ENCODE results near the gene ADGRD2.
"Not testable (repeated sequence)": the region's sequence is repeated elsewhere in the genome, so short reads cannot be mapped to it uniquely, and the experiment has no call there.

Gene ADGRD2, protein sequence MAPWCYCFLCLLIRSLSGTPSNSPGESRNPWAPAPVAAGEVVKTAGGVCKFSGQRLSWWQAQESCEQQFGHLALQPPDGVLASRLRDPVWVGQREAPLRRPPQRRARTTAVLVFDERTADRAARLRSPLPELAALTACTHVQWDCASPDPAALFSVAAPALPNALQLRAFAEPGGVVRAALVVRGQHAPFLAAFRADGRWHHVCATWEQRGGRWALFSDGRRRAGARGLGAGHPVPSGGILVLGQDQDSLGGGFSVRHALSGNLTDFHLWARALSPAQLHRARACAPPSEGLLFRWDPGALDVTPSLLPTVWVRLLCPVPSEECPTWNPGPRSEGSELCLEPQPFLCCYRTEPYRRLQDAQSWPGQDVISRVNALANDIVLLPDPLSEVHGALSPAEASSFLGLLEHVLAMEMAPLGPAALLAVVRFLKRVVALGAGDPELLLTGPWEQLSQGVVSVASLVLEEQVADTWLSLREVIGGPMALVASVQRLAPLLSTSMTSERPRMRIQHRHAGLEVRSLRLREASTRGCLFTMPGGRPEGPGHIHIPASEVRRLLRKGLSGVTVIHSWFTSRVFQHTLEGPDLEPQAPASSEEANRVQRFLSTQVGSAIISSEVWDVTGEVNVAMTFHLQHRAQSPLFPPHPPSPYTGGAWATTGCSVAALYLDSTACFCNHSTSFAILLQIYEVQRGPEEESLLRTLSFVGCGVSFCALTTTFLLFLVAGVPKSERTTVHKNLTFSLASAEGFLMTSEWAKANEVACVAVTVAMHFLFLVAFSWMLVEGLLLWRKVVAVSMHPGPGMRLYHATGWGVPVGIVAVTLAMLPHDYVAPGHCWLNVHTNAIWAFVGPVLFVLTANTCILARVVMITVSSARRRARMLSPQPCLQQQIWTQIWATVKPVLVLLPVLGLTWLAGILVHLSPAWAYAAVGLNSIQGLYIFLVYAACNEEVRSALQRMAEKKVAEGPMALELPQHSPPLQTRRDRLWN

DNA sequence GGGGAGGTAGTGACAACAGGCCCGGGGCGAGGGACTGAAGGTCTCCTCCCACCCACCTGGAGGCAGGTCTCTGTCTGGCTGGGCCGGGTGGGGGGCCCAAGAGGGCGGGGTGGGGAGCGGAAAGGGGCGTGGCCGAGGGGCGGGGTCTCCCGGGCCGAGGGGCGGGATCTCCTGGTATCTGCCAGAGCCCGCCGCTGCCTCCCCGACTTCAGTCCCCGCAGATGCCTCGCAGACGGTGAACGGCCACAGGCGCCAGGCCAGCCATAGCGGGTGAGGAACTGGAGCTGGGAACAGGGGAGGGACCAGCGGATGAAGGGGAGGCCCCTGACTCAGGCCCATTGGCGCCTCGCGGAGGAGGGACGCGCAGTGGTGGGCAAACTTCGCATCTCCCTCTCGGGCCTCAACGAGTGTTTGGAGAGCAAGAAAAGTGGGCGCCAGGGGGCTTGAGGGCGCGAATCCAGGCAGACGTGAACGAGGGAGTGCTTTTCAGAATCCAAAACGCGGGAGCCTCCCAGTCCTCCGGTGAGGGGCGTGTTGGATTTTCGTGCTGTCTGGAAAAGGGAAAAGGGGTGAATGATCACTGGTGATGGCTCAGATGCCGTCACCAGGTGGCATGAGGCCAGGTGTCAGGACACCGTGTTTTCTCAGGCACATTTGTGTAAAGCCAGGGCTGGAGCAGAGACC lies at the start of gene ADGRD2:
TSS of gene ADGRD2 (plus strand) at position 211 of the 684 bp plus-strand sequence. CDS start 1,216 bp downstream, outside the sequence.
- DNase-seq (ENCODE audit: low read depth), result no peak

DNA sequence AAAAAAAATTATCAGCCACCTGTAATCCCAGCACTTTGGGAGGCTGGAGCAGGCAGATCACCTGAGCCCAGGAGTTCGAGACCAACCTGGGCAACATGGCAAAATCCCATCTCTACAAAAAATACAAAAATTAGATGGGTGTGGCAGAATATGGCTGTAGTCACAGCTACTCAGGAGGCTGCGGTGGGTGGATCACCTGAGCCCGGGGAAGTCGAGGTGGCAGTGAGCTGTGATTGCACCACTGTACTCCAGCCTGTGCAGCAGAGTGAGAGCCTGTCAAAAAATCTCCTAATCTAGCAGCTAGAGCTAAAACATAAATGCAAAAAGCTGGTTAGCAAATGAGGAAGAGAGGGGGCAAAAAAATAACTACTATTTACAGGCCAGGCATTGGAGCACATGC lies 47.0 kb upstream of the ADGRD2 start:
- DNase-seq (ENCODE audit: low read depth), result no peak

DNA sequence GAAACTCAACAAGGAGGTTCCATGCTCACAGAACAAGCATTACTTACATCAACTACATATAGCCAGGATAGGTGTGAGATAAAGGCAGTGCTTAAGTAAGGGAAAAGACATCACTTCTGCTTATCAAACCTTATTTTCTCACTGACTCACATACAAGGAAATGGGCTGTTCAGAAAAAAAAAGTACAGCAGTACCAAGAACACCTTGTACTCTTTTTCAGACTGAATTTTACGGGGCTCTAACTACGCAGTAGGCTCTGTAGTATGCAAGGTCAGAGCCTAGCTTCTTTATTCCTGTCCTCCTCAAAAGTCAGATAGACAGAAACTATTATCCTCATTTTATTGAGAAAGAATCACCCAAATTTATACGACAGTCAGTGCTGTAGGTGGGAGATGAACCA lies 40.8 kb upstream of the ADGRD2 start:
- no peak for DNase-seq (ENCODE audit: low read depth)

DNA sequence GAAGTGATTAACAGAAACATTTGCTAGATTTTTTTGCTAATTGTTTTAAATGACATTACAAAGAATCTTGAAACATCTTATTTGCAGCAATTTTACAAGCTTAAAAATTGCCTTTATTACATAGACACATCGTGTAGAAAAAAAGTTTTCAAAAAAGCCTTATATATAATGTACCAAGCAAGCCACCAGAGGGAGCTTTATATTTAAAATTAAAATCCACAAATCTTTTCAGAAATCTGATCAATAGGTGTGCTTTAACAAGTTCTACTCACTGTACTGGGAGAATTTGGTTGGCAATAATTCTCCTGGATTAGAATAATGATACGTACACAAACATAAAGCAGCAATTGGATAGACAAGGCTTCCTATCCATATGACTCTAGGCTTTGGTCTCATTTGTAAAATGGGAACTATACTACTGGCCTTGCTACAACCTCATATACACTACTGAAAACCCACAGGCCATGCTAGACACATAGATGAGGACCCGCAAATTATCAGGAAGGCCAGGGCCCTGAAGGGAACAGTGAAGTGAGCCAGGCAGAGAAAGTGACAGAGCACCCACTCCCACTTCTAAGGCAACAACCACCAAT lies 39.8 kb upstream of the ADGRD2 start:
- no peak for DNase-seq (ENCODE audit: low read depth)

DNA sequence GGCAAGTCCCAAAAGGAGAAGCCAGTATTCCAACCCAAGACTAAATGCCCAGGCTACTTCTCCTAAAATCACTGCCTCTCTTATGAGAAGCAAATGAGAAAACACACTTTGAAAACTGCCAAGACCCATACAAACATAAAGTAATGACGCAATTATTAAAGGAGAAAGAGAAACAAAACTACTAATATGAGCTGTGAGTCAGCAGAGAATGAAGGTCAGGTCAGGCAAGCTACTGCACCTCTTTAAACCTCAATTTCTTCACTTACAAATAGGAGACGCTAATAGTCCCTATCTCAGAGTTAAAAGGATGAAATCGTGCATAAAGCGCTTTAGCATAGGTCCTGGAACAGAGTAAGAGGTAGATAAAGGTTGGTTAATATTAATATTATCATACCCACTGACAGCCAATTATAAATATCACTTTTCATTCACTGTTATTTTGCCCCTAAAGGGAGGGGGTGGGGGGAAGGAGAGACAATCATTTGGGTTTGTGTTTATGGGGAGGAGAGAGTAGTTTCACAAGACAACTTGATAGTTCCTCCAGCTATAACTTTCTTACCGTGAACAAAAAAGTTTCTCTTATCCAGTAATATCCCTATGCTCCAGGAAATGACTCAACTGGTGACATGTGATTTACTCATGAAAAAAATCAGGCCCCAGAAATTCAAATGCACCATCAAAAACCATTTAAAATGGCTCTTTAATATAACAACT lies 38.6 kb upstream of the ADGRD2 start:
- peak; percentile 63 for DNase-seq (ENCODE audit: low read depth)

DNA sequence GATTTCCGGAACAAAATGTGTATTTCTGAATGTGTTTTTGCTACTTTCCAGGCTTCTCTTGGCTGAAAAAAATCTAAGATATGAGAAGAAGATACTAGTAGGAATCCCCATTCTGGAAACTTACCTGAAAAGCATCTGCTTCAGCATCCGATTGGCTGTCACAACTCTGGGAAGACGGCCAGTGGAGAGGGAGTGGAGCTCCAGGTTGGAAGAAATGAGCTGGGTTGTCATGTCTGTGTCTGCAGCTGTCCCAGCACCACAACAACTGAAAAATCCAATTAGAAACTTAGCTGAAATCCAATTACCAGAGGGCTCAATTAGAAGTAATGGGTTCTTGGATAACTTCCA lies 38.0 kb upstream of the ADGRD2 start:
- no peak for DNase-seq (ENCODE audit: low read depth)

DNA sequence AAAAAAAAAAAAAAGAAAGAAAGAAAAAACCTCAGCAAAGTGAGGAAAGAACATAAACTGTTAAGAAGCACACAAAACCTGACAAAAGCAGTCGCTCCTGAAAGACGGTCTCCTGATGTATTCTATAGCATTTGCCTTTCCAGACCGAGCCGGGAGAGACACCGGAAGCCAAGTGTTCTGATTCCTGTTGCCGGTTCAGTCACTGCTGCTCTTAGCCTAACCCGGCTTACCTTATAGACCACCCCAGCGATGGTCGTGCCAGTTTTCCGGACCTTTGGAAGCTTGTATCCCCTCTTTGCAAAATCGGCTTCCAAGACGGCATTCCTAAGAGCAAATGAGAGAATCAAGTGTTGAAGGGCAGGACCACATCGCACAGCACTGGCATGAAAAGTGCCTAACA lies 35.6 kb upstream of the ADGRD2 start:
- DNase-seq (ENCODE audit: low read depth), result no peak

DNA sequence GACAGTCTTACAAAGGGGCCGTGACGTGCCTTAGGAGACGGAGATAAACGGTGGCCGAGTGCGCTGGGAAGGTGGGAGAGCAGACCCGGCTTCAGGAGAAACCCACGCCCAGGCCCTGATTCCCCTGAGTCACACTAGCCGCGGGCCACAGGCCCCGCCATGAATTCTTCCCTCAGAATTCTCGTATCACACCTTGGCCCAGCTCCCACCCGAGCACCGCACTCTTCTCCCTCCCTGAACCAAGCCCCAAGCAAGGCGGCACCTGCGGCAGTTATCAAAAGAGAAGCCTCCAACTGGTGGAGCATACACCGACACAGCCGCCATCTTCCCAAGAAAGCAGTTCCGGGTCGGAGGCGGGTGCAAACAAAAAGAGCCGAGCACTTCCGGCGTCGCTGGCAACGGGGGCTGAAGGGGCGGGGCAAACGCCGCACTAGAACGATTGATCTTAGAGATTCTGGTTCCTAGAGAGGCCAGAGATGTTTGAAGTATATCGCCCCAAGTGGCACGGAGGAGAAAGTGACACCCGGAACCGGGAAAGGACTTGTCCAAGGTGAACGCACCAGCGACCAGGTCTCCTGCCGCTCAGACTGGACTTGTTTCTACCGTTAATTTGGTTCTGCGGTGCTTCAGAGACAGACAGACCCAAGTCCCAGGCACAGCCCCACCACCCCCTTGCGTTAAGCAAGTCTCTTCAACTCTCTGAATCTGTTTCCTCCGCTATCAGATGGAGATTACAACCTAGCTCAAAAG lies 35.0 kb upstream of the ADGRD2 start, which contains the start of gene PSMB7:
TSS of gene PSMB7 (minus strand) at position 341 of the 750 bp plus-strand sequence. CDS start at position 324, 17 bp downstream.
- DNase-seq (ENCODE audit: low read depth), result peak; percentile 93

DNA sequence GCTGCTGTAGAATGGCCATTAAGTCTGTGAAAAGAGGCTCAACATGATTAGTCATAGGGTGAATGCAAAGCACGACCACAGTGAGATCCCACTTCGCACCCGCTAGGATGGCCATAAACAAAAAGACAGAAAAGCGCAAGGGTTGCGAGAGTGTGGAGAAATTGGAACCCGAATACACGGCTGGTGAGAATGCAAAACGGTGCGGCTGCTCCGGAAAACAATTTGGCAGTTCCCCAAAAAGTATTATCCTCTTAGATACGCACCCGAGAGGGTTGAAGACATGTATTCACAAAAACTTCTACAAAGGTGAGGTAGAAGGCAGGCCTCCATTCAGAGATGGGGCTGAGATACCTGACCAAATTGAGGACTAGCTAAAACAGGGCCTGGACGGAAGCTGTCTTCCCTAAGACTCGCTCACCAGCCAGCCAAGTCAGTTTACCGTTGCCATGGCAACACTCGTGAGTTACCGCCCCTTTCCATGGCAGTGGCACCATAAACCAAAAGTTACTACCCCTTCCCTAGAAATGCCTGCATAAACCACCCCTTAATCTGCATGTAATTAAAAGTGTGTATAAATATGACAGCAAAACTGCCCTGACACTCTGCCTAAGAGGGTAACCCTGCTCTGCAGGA lies 34.3 kb upstream of the ADGRD2 start:
- no peak for DNase-seq (ENCODE audit: low read depth)

DNA sequence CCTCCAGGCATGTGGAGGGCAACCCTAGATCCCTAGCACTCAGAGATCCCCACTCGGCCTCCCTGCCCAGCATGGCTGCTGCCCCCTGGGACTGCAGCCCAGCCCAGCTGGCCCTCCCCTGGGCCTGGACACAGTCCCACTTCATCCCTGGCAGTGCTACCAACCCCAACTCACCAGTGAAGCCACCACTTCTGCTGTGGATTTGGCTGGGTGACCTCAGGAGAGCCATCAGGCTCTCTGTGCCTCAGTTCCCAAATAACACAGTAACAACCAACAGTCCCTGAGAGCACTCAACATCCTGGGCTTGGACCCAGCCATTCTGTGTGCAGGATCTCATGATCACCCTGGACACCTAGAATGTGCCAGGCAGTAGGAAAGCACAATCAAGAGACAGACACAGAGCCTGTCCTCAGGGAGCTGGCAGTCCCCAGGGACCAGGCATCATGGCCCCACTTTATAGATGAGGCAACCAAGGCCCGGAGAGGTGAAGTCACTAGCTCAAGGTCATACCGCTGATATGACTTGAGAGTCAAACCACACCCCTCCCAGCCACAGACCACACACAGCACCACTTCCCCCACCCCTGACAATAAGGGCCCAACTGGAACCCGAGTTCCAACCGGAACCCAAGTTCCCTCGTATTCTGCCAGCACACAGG lies 30.3 kb upstream of the ADGRD2 start:
- no peak for DNase-seq (ENCODE audit: low read depth)

DNA sequence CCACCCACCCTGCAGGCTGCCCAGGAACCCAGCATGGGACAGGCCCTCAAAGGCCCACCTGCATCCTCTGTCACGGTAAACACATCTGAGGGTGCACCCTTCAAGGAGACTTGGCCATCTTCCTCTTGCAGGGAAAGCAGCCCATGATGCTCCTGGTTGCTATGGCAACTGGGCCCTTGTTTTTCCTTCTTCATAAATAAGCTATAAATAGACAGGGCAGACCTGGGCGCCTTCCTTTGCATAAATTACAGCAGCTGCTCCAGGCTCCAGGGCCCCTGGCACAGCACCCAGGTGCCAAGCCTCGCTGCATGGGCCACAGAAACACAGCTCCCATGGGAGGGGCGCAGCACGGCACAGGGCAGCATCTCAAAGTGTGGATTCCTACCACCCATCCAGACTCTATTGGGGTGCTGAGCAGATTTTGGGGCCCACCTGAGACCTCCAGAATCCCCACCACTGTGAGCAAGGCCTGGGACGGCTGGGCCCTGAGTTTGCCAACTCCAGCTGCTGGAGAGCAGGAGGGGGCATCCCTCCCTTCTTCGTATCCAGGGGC lies 29.2 kb upstream of the ADGRD2 start:
- no peak for DNase-seq (ENCODE audit: low read depth)

DNA sequence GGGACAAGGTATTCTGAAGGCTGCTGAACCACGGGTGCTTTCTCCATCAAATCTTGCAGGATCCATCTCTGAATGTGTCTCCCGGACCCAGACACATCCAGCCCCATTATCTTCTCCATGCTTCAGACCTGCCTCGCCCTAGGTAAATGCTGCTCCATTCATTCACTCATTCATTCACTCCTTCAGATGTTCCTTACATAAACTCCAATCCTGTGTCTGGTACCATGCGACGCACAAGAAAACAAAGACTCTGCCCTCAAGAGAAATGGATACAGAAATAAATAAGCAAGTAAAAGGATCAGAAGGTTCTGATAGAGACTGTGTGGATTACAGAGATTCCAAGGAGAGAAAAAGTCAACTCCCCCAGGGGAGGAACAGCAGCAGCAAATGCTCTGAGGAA lies 27.1 kb upstream of the ADGRD2 start:
- DNase-seq (ENCODE audit: low read depth), result no peak

DNA sequence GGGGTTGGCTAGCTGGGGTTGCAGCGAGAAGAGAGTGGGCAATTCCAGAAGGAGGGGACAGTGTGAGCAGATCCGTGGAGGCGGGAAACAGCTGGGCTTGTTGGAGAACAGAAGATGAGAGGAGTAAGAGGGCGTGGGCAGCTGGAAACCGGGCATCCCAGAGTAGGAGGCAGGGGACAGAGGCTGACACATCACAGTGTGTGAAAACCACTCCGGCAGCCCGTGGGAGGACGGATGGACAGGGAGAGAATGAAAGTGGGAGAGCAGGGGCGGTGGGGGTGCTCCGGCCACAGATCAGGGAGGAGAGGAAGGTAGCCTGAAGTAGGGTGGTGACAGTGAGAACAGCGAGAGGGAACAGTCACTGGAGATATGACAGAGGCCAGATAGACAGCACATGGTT lies 26.7 kb upstream of the ADGRD2 start:
- no peak for DNase-seq (ENCODE audit: low read depth)

DNA sequence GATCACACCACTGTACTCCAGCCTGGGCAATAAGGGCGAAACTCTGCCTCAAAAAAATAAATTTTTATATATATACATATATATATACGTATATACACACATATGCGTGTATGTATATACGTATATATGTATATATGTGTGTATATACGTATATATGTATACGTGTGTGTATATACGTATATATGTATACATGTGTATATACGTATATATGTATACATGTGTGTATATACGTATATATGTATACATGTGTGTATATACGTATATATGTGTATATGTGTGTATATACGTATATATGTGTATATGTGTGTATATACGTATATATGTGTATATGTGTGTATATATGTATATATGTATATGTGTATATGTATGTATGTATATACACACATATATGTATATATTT lies 24.5 kb upstream of the ADGRD2 start:
- not testable (repeated sequence) for DNase-seq (ENCODE audit: low read depth)

DNA sequence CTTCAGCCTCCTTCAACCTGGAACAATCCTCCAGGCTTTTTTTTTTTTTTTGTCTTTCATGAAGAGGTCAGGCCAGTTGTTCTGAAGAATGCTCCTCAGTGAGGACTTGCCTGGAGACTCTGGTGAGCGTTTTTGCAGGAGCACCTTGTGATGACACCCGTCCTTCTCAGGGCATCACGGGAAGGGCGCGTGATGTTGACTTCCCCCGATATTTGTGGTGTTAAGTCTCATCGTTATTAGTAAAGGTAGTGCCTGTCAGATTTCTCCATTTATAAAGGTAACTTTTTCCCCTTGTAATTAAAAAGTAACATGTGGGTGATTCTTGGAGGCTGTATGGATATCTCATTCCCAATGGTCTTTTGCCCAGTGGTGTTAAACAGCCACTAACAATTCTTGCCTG lies 23.9 kb upstream of the ADGRD2 start:
- DNase-seq (ENCODE audit: low read depth), result no peak

DNA sequence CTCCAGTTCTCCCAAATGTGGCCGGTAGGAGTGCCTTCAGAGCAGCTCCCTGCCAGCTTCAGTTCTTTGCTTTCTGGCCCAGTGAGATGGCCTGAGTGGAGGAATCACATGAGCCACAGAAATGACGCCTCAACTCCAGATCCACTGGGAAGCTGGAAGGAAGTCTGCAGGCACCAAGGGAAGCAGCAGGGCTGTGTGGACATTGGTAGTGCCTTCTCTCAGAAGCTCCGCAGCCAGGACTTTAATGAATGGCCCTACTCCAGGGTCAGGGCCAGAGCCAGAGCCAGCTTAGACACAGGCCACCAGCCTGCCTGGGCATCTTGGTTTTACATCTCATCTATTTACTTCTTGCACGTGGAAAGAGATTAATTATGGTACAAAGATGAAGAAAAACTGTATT lies 23.0 kb upstream of the ADGRD2 start:
- DNase-seq (ENCODE audit: low read depth), result no peak

DNA sequence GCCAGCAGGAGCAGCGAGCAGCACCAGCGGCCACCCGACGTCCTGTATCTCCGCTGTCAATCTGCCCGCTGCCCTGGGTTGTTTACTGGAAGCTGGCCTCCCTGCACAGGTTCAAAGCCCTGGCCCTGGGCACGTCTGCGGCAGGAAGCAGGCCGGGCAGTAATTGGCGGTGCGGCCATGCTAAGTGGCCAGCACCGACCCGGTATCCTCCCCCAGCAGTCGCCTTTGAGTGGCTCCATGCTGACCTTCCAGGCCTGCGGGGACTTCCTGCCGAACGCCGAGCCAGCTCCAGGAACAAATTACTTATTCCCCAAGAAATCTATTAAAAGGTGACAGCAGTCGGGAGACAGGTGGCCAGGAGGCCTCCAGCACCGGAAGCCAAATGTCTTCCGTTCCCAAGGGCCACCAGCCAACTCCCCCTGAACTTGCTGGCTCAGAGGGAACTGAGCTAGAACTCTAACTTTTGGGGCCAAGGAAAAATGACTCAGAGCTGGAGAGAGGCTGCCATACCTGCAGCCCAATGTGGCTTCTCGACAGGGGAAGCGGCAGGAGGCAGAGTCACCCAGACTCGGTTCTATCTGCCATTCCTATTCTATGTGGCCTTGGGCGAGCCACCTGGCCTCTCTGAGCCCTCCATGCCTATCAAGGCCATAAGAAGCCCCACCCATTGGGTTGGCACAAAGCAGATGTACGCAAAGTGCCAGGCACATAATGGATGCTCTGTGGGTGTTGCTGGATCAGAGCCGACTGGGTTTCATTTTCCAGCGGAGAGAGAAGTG lies 21.3 kb upstream of the ADGRD2 start:
- no peak for DNase-seq (ENCODE audit: low read depth)

DNA sequence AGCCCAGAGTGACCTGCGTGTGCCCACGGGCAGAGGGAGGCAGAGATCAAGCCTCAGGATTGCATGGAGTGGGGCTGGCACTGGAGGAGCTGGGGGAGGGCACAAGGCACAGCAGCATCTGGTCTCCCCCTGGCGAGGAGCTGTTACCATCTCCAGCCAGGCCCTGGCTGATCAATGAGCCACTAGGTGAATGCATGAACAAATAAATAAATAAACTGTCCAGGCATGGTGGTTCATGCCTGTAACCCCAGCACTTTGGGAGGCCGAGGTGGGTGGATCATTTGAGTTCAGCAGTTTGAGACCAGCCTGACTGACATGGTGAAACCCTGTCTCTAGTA lies 20.8 kb upstream of the ADGRD2 start:
- DNase-seq (ENCODE audit: low read depth), result no peak

DNA sequence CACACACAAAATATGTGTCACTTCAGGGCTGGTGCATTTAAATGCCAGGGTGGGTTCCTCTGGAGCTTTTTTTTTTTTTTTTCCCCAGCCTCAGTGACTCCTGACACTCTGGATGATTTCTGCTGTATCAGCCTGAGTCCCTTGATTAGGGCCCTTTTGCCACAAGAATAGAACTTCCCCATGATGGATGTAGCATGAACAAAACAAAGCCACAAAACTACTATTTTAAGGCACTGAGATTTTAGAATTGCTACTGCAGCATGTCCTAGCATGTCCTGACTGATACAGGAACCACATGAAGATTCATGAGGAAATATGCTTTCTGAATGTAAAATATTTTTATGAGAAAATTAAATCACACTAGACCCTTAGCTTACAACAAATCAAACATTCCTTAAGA lies 13.9 kb upstream of the ADGRD2 start:
- DNase-seq (ENCODE audit: low read depth), result no peak
